Stimulated activated CD8-positive, alpha-beta memory T cell treated with anti-CD3 and anti-CD28 coated beads, Interleukin-7, amount 100 ng/mL, for 48 hours (primary cell): Measurements from ENCODE around the gene TNFRSF14.

ENCODE experiments used
- DNase-seq, 2 donors: peaks; one replicate each; pipeline ENCODE4 v3.0.0-alpha.2; 2020; ENCODE audit warnings: low read depth in 1 of 2; ENCODE audit errors: extremely low read depth in 1 of 2

TNFRSF14 gene

GRCh38 chr1:2611621-2612437 is 55.7 kb downstream of the TNFRSF14 start:
- no peak for DNase-seq

- DNase-seq = no peak
Observed at GRCh38 chr1:2612591-2613365, 56.6 kb downstream of the TNFRSF14 start.
